GM12872 (cell line): Measurements from ENCODE around the gene SLC5A6.

Source experiments
- TF ChIP-seq, protein P1 (sequence below): IDR thresholded peaks from 3 replicates; pipeline ENCODE4 v1.5.1; 2011; ENCODE audit warnings: low read depth, mild to moderate bottlenecking, low read length, moderate library complexity; ENCODE audit not compliant: insufficient read depth

The SLC5A6 gene

DNA sequence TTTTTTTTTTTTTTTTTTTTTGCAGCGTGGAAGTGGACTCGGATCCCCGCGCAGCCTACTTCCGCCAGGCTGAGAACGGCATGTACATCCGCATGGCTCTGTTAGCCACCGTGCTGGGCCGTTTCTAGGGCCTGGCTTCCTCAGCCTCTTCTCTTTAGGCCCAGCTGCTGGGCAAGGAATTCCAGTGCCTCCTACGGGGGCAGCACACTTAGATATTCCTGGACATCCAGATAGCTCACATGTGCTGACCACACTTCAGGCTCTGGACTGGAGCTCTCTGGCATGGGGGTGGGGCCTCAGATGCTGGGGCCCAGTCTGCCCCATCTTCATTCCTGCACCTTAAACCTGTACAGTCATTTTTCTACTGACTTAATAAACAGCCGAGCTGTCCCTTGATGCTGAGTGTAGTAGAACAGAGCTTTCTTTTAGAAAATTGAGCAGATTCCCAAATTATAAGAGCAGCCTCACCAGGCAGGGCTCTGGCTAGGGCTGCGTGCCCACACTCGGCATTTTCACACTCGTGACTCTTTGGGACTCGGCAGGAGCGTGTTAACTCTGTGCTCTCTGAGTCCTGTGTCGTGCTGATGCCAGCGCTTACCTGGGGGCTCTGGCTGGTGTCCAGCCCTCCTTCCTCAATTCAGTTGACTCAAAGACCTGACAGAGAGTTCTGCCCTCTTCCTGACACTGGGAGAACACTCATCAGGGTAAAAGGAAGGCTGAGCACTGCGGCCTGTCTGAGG lies 31.5 kb upstream of the SLC5A6 start:
- TF ChIP-seq, protein P1, sequence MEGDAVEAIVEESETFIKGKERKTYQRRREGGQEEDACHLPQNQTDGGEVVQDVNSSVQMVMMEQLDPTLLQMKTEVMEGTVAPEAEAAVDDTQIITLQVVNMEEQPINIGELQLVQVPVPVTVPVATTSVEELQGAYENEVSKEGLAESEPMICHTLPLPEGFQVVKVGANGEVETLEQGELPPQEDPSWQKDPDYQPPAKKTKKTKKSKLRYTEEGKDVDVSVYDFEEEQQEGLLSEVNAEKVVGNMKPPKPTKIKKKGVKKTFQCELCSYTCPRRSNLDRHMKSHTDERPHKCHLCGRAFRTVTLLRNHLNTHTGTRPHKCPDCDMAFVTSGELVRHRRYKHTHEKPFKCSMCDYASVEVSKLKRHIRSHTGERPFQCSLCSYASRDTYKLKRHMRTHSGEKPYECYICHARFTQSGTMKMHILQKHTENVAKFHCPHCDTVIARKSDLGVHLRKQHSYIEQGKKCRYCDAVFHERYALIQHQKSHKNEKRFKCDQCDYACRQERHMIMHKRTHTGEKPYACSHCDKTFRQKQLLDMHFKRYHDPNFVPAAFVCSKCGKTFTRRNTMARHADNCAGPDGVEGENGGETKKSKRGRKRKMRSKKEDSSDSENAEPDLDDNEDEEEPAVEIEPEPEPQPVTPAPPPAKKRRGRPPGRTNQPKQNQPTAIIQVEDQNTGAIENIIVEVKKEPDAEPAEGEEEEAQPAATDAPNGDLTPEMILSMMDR = no peak

DNA sequence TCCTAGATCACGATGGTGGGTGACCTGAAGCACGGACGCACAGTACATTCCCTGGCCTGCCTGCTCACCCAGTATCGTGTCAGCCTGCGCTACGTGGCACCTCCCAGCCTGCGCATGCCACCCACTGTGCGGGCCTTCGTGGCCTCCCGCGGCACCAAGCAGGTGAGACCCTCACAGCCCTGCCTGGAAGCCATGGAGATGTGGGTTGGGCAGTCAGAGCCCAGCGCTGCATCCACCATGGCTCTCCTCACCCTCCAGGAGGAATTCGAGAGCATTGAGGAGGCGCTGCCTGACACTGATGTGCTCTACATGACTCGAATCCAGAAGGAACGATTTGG lies 30.5 kb upstream of the SLC5A6 start:
- TF ChIP-seq, protein P1 = no peak

DNA sequence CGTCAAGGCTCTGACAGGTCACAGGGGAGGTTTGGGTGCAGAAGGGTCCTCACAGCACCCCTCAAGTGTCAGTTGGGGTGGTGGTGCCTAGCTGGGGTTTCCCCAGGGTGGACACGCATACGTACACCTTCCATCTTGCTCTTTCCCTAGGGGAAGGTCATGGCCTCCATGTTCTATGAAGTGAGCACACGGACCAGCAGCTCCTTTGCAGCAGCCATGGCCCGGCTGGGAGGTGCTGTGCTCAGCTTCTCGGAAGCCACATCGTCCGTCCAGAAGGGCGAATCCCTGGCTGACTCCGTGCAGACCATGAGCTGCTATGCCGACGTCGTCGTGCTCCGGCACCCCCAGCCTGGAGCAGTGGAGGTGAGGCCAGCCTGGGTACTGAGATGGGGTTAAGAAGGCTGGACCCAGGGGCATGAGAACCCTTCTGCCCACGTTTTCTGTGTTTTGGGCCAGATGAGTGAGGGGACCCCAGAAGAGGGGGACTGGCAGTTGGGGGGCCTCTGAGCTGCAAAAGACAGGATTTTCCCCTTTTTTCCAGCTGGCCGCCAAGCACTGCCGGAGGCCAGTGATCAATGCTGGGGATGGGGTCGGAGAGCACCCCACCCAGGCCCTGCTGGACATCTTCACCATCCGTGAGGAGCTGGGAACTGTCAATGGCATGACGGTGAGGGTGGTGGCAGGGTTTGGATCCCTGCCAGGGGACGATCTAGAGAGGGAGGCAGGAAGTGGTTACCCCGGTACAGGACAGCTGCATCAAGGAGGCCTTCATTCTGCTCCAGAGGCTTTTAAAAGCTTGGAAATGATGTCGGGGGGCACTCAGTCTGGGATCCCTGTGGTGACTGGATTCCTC lies 29.9 kb upstream of the SLC5A6 start:
- TF ChIP-seq, protein P1 = no peak

DNA sequence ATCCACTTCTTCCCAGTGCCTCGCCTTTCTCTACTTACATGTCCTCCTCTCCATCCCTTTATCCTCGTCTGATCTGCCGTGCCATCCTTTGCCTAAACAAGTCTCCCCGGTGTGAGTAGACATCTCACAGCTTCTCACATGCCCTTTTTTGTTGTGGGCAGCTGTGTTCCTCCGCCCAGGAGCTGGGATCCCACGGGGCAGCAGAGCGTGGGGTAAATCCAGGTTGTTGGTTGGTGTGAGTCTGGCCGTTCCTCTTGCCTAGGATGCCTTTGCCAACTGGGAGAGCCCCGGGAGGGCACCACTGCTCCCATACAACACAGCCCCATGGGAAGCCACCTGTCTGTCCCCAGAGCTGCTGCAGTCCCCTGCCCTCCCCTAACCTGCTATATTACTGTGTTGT lies 28.3 kb upstream of the SLC5A6 start:
- TF ChIP-seq, protein P1 = no peak

DNA sequence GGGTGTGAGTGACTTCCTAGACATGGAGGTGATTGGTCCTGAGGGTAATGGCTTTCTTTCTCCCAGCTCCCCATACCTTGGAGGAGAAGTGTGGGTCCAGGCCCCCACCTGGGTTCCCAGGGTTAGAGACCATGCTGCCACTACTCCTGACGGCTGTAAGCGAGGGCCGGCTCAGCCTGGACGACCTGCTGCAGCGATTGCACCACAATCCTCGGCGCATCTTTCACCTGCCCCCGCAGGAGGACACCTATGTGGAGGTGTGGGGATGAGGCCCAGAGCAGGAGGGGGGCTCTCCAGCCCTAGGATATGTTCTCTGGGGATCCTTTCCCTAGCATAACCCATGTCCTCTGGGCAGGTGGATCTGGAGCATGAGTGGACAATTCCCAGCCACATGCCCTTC lies 26.9 kb upstream of the SLC5A6 start:
- TF ChIP-seq, protein P1 = no peak

DNA sequence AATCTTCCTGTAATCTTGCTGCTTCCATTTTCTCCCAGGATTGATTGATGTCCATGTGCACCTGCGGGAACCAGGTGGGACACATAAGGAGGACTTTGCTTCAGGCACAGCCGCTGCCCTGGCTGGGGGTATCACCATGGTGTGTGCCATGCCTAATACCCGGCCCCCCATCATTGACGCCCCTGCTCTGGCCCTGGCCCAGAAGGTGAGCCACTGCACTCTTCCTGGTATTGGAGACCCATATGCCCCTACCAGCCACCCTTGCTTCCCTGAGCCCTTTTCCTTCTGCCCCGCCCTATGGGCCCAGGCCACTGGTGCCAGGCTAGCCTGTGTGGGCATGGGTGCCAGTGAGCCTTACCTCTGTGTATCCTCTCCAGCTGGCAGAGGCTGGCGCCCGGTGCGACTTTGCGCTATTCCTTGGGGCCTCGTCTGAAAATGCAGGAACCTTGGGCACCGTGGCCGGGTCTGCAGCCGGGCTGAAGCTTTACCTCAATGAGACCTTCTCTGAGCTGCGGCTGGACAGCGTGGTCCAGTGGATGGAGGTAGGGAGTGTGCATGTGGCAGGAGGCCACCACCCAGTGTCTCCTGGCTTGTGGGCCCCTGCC lies 25.4 kb upstream of the SLC5A6 start:
- TF ChIP-seq, protein P1 = no peak

DNA sequence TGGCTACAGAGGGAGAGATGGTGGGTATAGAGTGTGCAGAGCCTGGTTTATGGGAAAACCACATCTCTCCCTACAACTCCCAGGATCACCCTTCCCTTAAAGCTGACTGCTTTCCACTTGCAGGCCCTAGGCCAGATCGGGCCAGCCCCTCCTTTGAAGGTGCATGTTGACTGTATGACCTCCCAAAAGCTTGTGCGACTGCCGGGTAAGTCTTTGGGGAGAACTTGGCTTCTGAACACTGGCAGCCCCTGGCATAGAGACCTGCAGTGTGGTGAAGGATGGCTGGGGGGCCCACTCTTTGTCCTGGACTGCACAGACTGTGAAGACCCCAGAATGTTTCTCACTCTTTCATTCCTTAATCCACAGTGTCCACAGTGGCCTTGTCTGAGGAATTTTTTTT lies 24.6 kb upstream of the SLC5A6 start:
- TF ChIP-seq, protein P1 = no peak
